Tibial nerve (tissue), 4 donors: Measurements from ENCODE around the gene SMOC1.

Experiments used
- EP300 ChIP-seq, 2 donors: sonication (generic); formaldehyde crosslinking; IDR thresholded peaks; one replicate each; pipeline ENCODE4 v1.6.1; 2017; ENCODE audit warnings: antibody characterized with exemption in 2 of 2, mild to moderate bottlenecking in 1 of 2
- TF ChIP-seq, protein P1 (sequence below), 5 experiments: fragments of 200-600 bp in 3 of 5; fragments of 450-650 bp in 2 of 5; sonication (generic) in 3 of 5; IDR thresholded peaks; one replicate each; pipeline ENCODE4 v1.5.1; 2016 to 2019; ENCODE audit warnings: antibody characterized with exemption in 5 of 5, mild to moderate bottlenecking in 3 of 5, moderate library complexity in 2 of 5

DNA sequence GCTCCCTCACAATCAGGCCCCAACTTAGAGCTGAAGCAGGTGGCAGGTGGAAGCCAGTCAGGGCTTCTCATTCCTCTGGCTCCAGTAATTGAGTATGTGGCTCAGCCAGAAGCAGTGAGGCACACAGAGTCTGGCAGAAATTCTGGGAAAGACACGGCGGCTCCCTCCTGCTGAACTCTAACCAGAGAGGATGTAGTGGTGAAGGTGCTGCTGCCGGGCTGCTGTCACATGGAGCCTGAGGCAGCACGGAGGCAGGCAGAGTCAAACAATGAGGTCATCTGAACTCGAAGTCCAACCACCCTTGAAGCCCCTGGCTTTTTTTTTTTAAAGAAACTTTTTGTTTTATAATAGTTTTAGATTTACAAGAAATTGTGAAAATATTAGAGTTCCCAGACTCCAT, 33.4 kb upstream of the SMOC1 start:
- TF ChIP-seq, protein P1, sequence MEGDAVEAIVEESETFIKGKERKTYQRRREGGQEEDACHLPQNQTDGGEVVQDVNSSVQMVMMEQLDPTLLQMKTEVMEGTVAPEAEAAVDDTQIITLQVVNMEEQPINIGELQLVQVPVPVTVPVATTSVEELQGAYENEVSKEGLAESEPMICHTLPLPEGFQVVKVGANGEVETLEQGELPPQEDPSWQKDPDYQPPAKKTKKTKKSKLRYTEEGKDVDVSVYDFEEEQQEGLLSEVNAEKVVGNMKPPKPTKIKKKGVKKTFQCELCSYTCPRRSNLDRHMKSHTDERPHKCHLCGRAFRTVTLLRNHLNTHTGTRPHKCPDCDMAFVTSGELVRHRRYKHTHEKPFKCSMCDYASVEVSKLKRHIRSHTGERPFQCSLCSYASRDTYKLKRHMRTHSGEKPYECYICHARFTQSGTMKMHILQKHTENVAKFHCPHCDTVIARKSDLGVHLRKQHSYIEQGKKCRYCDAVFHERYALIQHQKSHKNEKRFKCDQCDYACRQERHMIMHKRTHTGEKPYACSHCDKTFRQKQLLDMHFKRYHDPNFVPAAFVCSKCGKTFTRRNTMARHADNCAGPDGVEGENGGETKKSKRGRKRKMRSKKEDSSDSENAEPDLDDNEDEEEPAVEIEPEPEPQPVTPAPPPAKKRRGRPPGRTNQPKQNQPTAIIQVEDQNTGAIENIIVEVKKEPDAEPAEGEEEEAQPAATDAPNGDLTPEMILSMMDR (IDR thresholded peaks at IDR 0.05): no peak
- TF ChIP-seq EP300 (IDR thresholded peaks at IDR 0.05): no peak
